ENCODE measurements around the gene BATF2. TPM values are rescaled to one million over a fixed set of nuclear protein-coding genes. Genes with fewer than 3 reads are reported as not detected.
"Not testable (repeated sequence)": the region's sequence is repeated elsewhere in the genome, so short reads cannot be mapped to it uniquely, and the experiment has no call there.

Gene BATF2
- total RNA-seq, 1 experiment from 2014 or later: 2.3 TPM

GRCh38 chr11:65016705-65017104, 19.9 kb upstream of the BATF2 start:
- DNase-seq (ENCODE audit: low read depth): no peak
- in situ Hi-C loops (cut with HindIII; ENCODE audit: low pct_unique_long_range_greater_than_20kb, low sequenced_read_pairs): no loop called here

- in situ Hi-C loops (cut with HindIII; ENCODE audit: low pct_unique_long_range_greater_than_20kb, low sequenced_read_pairs): no loop called here
Observed at GRCh38 chr11:65014726-65015227, 18.0 kb upstream of the BATF2 start.

GRCh38 chr11:65013888-65014725, 17.3 kb upstream of the BATF2 start, which contains the start of gene ARL2:
Gene ARL2, plus strand, starts transcription at chr11:65014160. Its CDS starts 48 bp downstream, at chr11:65014208.
- DNase-seq (ENCODE audit: low read depth): peak; percentile 85
- in situ Hi-C loops (cut with HindIII; ENCODE audit: low pct_unique_long_range_greater_than_20kb, low sequenced_read_pairs): no loop called here

More at GRCh38 chr11:65014726-65015227, 18.0 kb upstream of the BATF2 start:
- DNase-seq (ENCODE audit: low read depth): no peak

- in situ Hi-C loops (cut with HindIII; ENCODE audit: low pct_unique_long_range_greater_than_20kb, low sequenced_read_pairs): no loop called here
- peak; percentile 82 for DNase-seq (ENCODE audit: low read depth)
Observed at GRCh38 chr11:65013130-65013887, 16.5 kb upstream of the BATF2 start.

- in situ Hi-C loops (cut with HindIII; ENCODE audit: low pct_unique_long_range_greater_than_20kb, low sequenced_read_pairs): no loop called here
- DNase-seq (ENCODE audit: low read depth): no peak
Observed at GRCh38 chr11:65008873-65009272, 12.1 kb upstream of the BATF2 start.

GRCh38 chr11:65008016-65008415, 11.2 kb upstream of the BATF2 start:
- no peak for DNase-seq (ENCODE audit: low read depth)
- in situ Hi-C loops (cut with HindIII; ENCODE audit: low pct_unique_long_range_greater_than_20kb, low sequenced_read_pairs): no loop called here

GRCh38 chr11:65003968-65004367, 7.2 kb upstream of the BATF2 start:
- in situ Hi-C loops (cut with HindIII; ENCODE audit: low pct_unique_long_range_greater_than_20kb, low sequenced_read_pairs); DNase-seq (ENCODE audit: low read depth): not testable (repeated sequence)

GRCh38 chr11:65003282-65003681, 6.5 kb upstream of the BATF2 start:
- no peak for DNase-seq (ENCODE audit: low read depth)
- in situ Hi-C loops (cut with HindIII; ENCODE audit: low pct_unique_long_range_greater_than_20kb, low sequenced_read_pairs): no loop called here

GRCh38 chr11:65002706-65003105, 5.9 kb upstream of the BATF2 start:
- DNase-seq (ENCODE audit: low read depth): no peak
- in situ Hi-C loops (cut with HindIII; ENCODE audit: low pct_unique_long_range_greater_than_20kb, low sequenced_read_pairs): no loop called here

- in situ Hi-C loops (cut with HindIII; ENCODE audit: low pct_unique_long_range_greater_than_20kb, low sequenced_read_pairs): no loop called here
- DNase-seq (ENCODE audit: low read depth): no peak
Observed at GRCh38 chr11:64999478-64999877, 2.7 kb upstream of the BATF2 start.

- in situ Hi-C loops (cut with HindIII; ENCODE audit: low pct_unique_long_range_greater_than_20kb, low sequenced_read_pairs): no loop called here
- peak; percentile 60 for DNase-seq (ENCODE audit: low read depth)
Observed at GRCh38 chr11:64998690-64999431, 2.1 kb upstream of the BATF2 start.

- in situ Hi-C loops (cut with HindIII; ENCODE audit: low pct_unique_long_range_greater_than_20kb, low sequenced_read_pairs): no loop called here
- no peak for DNase-seq (ENCODE audit: low read depth)
Observed at GRCh38 chr11:64998141-64998540, 1.4 kb upstream of the BATF2 start.

GRCh38 chr11:64996327-64996709, 453 bp downstream of the BATF2 start:
- no peak for DNase-seq (ENCODE audit: low read depth)
- in situ Hi-C loops (cut with HindIII; ENCODE audit: low pct_unique_long_range_greater_than_20kb, low sequenced_read_pairs): no loop called here

- in situ Hi-C loops (cut with HindIII; ENCODE audit: low pct_unique_long_range_greater_than_20kb, low sequenced_read_pairs): no loop called here
- DNase-seq (ENCODE audit: low read depth): no peak
Observed at GRCh38 chr11:64994318-64994717, 2.5 kb downstream of the BATF2 start.

GRCh38 chr11:64990222-64990923, 6.4 kb downstream of the BATF2 start:
- DNase-seq (ENCODE audit: low read depth): no peak
- in situ Hi-C loops (cut with HindIII; ENCODE audit: low pct_unique_long_range_greater_than_20kb, low sequenced_read_pairs): no loop called here

GRCh38 chr11:64989416-64989815, 7.4 kb downstream of the BATF2 start:
- in situ Hi-C loops (cut with HindIII; ENCODE audit: low pct_unique_long_range_greater_than_20kb, low sequenced_read_pairs): no loop called here
- no peak for DNase-seq (ENCODE audit: low read depth)

GRCh38 chr11:64987998-64988854, 8.5 kb downstream of the BATF2 start:
- in situ Hi-C loops (cut with HindIII; ENCODE audit: low pct_unique_long_range_greater_than_20kb, low sequenced_read_pairs): no loop called here
- DNase-seq (ENCODE audit: low read depth): no peak
